Right ventricle myocardium superior (tissue), 1 donor: ENCODE results near the gene CEP131. TPM values are rescaled to one million over a fixed set of nuclear protein-coding genes. Genes with fewer than 3 reads are reported as not detected.

Experiments used
- ATAC-seq: fragments of 200-7000 bp; cut with Tn5 transposase; one replicate; pipeline ENCODE4 v1.9.1; 2020; ENCODE audit warnings: mild to moderate bottlenecking; ENCODE audit not compliant: poor library complexity
- DNase-seq: peaks from one replicate; pipeline ENCODE4 v3.0.0-alpha.2; 2020
- intact Hi-C: fragments of 100-400 bp; cut with DNase I; formaldehyde crosslinking; loops from one replicate; pipeline ENCODE4 v1.11.2; 2022
- total RNA-seq: library from RNA; stranded (reverse); fragmentation: NEBNext Ultra II Directional; extraction: Animal tissue kit (Norgen Biotek cat#: 25700); gene quantifications from one replicate; pipeline ENCODE4 v1.2.1, GENCODE V29; 2021
- donor health status: DM: no; HTN: yes; CAD: no; lungs with severe emphysema.

CEP131 gene
- total RNA-seq, 1 donor from 2014 or later, result 11.1 TPM

DNA sequence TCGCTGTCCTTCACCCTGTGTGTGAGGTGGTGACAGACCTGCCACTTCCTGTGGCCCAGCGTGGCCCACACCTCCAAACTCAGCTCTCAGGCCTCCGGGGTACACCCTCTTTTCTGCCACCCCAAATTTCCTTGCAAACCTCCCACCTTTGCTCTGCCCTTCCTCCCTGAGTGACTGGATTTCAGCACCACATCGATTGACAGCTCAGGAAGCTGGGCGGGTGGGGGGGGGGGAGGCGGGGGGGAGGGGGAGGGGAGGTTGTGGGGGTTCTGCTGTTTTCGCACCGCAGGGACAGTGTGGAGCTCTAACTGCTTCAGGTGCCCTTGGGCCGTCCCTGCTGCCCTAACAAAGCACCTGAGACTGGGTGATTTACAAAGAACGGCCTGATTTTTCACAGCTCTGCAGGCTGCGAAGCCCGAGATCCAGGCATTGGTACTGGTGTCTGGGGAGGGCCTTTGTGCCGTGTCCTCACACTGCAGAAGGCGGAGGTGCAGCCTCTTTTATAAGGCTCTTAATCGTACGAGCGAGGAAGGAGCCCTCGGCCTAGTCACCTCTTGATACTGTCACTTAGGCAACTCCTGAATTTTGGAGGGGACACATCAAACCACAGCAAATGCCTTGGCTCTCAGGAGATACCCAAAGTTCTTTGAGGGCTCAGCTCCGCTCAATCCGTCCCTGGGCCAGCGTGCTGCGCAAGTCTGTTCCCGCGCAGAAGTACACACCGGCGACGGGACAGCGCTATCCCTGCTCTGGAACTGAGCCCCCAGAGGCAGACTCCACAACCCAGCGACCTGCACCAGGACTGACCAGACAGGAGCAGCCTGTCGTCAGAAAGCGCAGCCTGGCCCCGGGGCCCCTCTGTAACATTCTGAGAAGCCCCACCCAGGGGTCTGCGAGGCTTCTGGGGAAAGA is 19.9 kb upstream of the CEP131 start:
- DNase-seq (no peak), ATAC-seq (no peak)
- intact Hi-C loops, result loop anchor here (10.0 kb wide), 1 partner anchor 258 kb away; no protein-coding TSS in a partner anchor

DNA sequence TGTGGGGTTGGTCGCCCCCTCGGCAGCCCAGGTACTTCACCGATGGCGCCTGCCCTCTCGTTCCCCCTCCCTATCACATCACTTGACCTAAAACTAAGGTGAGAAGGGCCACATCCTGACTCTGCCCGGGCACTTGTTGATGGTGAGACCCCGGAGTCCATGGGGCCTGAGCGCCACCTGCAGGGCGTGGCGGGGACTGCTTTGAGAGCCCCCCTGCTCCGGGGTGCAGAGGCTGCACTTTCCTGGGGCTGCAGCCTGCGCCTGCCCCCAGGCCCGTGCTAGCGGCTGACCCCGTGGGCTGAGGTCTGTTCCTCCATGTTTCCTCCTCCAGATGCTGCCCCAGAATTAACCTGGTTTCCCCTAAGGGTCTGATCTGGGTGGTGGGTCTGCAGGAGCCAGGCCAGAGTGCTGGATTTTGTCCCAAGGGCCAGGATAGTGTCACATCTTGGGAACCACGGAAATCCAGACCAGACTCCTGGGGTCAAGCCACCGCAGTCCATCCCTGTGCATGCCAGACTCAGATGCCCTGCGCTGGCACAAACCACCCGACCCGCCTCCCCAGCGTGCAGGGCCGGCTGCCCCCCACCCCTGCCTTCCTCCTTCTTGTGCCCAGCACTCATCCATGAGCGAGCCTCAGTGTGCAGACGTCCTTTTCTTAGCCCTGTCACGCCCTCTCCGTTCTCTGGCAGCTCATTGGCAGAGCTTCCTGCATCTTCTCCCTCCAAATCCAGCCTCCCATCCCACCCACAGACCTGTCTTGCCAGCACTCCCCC is 19.1 kb upstream of the CEP131 start:
- DNase-seq (no peak), ATAC-seq (no peak)
- intact Hi-C loops, result loop anchor here (2.0 to 10.0 kb wide), 2 partner anchors 99 to 257 kb away; no protein-coding TSS in a partner anchor

DNA sequence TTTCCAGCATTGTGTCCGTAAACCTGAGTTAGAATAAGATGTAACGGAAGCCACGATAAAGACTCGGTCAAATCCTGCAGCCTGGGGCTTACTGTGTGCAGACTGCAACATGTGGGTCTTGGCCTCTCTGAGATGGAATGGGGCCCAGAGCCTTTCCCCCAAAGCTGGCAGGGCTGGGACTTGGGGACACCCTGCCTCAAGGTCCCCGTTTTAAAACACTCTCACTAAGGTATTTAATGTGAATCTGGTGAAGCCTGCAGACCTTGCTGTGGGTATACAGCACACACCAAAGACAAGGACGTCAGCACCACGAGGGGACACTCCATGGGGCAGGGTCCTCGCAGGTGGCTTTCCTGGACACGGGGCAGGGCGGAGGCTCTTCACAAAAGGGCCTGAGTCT is 18.4 kb upstream of the CEP131 start:
- no peak for DNase-seq
- ATAC-seq, result no peak
- intact Hi-C loops, result loop anchor here (2.0 to 10.0 kb wide), 2 partner anchors 98 to 256 kb away; no protein-coding TSS in a partner anchor

DNA sequence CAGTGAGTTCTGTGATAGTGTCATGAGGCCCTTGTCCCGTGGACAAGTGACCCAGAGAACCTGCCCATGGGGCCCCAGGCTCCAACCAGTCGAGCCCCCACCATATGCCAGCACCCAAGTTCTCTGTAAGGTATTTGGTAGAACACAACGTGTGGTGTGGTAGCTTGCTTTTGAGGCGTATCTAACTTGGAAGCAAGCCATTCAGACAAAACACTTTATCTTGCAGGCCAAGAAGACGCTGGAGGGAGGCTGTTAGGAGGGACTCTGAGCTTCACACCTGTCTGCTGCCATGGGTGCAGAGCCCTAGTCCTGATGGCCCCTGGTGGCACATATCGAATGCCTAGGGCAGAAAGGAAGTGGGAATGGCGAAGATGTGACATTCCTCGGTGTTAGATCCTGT is 18.0 kb upstream of the CEP131 start:
- intact Hi-C loops, result loop anchor here (2.0 to 10.0 kb wide), 2 partner anchors 98 to 256 kb away; no protein-coding TSS in a partner anchor
- DNase-seq, result no peak
- ATAC-seq, result no peak

DNA sequence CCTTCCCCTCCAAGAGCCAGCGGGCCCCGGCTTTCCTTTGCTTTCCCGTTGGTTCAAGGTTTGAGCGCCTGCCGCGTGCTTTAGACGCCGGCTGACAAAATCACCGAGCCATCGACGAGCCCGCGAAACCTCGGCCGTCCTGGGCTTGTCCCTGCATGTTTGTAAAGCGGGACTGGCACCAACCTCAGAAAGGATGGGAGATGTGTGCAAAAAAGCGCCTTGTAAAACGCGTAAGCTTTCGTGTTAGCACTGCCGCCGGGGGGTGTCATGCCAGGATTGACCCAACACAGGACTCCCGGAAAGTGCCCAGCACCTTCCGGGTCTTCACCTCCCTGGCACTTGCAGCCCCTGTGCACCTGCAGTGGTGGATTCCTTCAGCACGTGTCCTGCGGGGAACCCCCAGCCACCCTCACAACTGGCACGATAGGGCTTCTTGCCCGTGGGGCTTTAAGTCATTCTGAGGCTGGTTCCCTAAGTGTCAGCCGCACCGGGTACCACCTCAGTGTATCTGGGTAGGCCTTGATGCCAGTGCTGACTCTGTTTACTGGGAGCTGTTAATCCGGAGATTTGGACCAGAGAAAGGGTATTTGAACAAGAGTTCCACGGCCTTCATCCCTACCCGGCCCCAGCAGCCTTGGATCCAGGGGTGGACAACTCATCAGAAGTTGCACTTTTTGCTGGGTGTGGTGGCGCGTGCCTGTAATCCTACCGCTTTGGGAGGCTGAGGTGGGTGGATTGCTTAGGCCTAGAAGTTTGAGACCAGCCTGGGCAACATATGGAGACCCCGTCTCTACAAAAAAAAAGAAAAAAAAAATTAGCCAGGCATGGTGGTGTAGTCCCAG is 17.2 kb upstream of the CEP131 start:
- DNase-seq, result no peak
- no peak for ATAC-seq
- intact Hi-C loops, result loop anchor here (2.0 to 10.0 kb wide), 2 partner anchors 97 to 255 kb away; no protein-coding TSS in a partner anchor

DNA sequence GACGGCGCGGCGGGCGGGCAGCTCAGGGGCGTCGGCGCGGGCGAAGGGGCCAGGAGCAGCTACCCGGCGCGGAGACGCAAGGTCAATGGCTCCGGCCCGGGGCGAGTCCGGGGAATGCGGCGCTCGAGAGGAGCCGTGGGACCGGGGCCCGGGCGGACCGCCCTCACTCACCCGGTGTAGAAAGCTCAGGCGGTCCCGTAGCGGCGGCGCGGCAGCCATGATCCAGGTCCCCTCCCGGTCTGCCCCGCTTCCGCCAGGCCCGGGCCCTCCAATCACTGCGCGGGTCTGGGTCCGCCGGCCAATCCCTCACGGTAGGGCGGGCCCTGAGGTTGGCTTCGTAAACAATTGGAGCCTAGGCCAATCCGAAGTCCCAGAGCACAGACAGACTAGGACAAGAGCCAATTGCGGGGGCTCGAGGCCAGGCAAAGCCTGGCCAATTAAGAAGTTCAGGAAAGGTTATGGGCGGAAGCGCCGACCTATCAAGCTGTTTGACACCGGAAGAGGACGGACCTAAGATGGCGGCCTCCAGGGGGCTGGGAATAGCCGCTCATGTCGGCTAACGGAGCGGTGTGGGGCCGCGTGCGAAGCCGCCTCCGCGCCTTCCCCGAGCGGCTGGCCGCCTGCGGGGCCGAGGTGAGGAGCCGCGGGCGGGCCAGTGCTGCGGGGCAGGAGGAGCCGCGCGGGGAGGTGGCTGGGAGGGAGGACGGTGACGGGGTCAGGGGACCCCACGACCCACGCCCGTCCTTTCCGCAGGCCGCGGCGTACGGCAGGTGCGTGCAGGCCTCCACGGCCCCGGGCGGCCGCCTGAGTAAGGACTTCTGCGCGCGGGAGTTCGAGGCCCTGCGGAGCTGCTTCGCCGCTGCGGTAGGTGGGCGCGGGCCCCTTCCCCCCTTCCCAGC is 16.3 kb upstream of the CEP131 start, which contains the start of the genes NDUFAF8 and TEPSIN:
TSS of gene NDUFAF8 (plus strand) at position 504 of the 899 bp plus-strand sequence. CDS start at position 550, 46 bp downstream.
TSS of gene TEPSIN (minus strand) at position 241 of the 899 bp plus-strand sequence. CDS start at position 219, 22 bp downstream.
- intact Hi-C loops, result no loop called here
- DNase-seq (peak; percentile 98), ATAC-seq (peak; percentile 97)

DNA sequence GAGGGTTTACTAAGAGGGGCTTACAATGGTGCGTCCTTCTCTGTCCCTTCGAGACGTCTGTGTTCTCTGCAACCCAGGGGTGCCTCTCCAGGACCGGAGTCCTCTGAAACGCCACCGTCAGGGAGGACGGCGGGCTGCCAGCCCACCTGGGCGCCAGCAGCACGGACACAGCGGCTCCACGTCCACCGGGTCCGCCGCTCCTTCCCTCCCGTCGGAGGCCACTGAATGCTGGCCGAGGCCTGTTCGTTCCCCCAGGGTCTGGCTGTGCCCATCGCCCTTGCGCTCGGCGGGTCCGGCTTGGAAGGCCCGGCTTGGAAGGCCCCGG is 15.7 kb upstream of the CEP131 start:
- intact Hi-C loops, result no loop called here
- ATAC-seq, result no peak
- no peak for DNase-seq

DNA sequence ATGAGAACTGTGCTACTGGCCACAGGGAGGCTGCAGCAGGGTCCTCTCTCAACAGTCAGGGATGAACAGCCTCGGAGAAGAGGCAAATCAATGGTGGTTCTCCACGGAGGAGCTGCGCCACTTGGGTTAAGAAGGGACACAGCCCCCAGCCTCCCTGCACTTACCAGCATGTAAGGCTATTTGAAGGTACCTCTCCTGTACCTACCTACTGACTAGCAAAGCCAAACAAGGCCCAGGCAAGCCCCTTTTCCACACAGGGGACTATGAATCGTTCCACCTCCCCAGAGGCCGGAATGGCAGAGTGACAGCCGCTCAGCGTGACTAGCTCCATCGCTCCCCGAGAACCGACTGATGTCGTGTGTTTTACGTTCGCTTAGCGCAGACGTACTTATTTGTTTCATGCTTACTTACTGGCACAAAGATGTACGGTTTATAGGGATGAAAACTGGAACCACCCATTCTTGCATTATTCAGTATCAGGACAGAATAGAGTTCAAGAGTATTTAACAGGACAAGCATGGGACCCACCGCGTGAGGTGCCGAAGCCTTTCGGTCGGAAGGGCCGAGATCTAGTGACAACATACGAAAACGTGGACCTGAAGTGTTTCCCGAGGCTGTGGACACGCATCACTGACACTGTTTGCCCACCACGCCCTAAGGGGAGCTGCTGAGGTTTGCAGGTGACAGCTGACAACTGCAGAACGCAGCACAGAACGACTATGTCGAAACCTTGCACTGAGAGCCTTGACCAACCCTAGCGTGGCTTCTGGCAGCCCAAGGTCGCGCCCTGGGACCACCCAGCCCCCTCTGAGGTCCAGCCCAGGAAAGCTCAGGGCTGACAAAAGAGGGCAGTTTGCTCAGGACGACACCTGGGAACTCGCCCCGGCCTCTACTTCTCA is 15.1 kb upstream of the CEP131 start:
- intact Hi-C loops, result no loop called here
- ATAC-seq (no peak), DNase-seq (peak; percentile 34)

DNA sequence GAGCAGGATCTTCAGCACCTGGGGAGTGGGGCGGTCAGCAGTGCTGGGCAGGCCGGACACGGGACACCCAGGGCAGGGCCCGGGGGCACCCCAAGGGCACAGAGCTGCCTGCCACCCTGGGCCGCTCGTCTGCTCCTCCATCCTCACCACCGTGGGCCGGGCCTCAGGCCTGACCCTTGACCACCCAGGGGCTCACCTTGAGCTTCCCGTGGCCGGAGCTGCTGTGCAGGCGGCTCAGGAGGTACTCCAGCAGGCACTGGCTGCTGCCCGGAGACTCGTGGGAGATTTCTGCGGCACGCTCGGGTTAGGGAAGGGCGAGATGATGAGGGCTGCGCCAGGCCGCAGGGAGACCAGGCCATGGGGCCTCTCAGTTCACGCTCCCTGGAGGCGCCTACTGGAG is 14.0 kb upstream of the CEP131 start:
- intact Hi-C loops, result no loop called here

DNA sequence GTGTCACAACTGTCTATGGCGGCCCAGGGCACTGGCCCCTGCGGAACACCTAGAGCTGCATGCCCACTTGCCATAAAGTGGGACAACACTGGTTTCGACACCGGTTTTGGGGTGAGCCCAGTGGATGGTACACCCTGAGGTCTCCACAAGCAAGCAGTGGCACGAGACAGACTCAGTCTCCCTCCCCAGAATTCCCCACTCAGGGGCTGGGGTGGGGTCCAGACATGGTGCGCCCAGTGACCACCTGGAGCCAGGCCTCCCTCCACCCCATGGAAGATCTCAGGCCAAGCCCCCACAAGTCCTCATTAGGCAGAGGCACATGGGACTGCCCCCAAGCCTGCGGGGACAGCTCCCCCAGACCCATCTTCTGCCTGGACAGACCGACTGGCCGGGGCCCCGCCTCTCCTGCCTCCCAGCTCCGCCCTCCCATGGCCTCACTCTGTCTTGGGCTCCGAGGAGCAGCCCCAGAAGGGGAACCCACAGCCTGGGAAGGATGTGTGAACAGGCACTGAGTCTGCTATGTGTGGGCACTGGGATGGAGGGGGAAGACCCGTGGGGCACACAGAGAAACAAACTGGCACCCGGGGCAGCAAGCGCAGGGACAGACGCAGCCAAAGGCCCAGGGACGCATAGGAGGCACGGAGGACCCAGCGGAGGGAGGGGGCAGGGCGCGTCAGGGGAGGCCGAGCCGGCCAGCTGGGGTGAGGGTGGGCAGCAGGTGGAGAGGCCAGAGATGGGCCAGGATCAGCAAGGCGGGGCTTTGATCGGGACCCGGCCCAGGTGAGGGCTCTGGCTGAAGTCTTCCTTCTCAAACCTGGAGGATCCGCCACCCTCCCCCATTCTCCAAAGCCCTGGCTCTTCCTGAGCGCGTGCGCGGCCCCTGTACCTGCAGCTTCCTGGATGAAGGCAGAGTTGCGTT is 13.3 kb upstream of the CEP131 start:
- intact Hi-C loops, result no loop called here
- DNase-seq, result no peak
- no peak for ATAC-seq

More for the DNA sequence above, 14.0 kb upstream of the CEP131 start:
- DNase-seq (no peak), ATAC-seq (no peak)

DNA sequence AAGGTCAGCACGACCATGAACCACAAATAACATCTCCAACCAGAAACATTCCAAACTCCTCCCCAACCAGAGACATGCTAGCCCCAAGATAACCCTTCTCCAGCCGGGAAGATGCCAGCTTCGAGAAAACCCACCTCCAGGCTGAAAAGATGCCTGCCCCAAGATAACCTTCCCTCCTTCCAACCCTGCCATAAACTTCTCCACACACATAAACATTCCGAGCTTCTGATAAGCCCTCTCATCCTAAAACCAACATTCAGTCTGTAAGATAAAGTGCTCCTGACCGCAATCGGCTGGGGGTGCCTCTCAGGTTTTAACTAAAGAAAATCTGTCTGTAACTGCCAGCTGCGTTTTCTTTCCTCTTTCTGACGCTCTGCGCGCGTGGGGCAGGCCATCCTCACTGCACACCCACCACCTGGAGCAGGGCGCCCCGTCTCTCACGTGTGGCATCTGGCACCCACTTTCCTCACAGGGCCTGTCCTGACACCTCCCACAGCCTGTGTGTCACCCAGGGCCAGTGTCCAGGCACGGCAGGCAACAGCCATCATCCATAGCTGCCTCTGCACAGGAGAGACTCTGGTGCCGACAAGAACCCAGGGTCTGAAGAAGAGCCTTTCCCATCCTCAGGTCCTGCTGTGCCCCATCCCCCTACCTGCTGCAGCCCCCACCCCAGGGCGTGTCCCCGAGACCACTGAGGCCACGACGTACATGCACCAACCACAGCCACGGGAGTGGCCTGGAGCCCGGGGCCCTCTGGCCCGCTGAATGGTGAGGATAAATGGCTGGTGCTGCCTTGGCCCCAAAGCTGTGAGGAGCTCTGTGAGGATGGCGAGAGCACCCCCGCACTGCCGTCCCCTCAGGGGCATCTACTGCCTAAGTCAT is 12.4 kb upstream of the CEP131 start:
- ATAC-seq, result no peak
- intact Hi-C loops, result no loop called here
- no peak for DNase-seq

DNA sequence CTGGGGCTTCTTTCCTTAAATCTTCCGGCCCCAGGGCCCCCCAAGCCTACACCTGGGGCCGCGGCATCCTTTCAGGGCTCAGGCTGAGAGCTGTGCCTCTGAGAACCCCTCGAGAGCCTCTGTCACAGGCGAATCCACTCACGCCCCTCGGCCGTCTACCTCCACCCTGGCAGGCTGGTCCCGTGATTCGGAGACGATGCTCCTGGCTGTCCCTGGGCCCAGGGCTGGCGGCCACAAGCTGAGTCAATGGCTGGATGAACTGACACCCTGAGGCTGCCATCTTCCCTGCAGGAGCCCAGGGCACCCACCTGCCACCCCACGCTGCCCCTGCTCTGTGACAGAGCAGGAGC is 11.7 kb upstream of the CEP131 start:
- intact Hi-C loops, result no loop called here
- DNase-seq (no peak), ATAC-seq (no peak)

DNA sequence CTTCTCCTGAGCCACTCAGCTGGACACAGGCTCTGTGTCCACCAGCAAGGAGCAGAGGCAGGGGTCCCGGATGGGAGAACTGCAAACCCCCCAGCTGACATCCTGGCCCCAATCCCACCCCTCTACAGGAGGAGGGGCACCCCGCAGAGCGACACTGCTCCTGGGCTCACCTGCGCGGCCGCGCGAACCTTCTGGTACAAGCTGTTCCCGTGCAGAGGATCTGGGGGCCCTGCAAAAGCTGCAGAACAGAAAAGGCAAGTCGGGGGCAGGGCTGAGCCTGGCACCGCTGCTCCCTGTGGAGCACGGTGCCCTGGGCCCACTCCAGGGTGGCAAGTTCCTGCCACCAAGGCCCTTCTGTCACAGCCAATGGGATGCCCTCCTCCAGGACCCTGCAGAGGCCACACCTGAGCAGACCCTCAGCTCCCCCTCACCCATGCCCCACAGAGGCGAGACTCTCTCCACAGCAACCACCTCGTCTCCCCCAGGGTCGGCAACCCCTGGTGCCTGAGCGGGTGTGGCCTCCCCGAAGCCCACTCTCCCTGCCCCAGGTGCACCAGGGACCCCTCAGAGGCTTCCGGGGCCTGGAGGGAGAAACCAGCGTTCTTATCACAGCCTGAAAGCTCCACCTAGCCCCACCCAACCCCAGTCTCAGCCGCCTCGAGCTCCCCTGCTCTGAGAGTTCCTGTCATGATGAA is 11.2 kb upstream of the CEP131 start:
- DNase-seq (peak; percentile 26), ATAC-seq (no peak)
- intact Hi-C loops, result no loop called here

DNA sequence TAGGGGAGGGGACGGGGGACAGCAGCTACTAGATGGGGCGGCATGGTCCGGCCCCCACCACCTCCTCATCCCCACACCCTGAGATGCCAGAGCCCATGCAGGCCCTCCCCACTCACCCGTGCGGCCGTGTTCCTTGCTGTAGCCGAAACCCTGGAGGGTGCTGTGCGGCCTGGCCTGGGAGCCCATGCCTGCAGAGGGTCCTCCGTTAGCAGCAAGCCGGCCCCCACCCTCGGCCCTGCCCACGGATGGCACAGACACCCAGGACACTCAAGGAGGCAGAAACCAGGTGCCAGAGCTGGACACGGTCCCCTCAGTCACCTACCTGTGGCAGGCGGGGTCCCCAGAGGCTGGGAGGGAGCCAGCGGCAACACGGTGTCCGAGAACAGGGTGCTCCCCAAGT is 10.6 kb upstream of the CEP131 start:
- DNase-seq, result peak; percentile 35
- intact Hi-C loops, result no loop called here
- no peak for ATAC-seq
